Stimulated activated CD4-positive, alpha-beta T cell treated with anti-CD3 and anti-CD28 coated beads, Interleukin-1b, Interleukin-23, amount 100 ng/mL, for 1 hour (primary cell): ENCODE results near the gene CTNNA1.

Source experiments
- DNase-seq, 2 donors: peaks; one replicate each; pipeline ENCODE4 v3.0.0-alpha.2; 2020; ENCODE audit warnings: low read depth in 2 of 2

The CTNNA1 gene

GRCh38 chr5:138930371-138931097 lies 177.3 kb downstream of the CTNNA1 start:
- no peak for DNase-seq

DNA sequence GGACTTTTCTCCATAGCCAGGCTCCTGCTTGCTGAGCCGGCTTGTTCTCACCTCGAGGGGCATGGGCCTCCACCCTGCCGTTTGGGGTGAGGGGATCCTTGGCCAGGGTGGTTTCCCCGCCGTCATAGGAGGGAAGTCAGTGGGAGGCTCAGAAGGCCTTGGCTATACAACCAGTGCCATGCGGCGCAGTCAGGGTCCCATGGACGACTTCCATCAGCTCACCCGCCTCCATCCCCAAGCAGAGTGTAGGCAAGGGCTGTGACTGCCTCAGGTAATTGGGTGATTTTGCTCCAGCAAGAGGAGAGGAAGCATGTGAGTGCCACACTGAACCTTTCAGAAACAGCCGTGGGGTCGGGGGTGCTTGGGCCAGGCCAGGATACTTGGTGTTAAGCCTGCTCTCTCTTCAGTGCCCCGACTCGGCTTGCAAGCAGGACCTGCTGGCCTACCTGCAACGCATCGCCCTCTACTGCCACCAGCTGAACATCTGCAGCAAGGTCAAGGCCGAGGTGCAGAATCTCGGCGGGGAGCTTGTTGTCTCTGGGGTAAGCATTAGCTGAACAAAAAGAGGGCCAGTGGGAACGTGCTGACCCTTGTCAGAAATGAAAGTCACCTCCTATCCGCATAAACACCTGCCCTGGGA lies 179.1 kb downstream of the CTNNA1 start:
- DNase-seq = no peak

DNA sequence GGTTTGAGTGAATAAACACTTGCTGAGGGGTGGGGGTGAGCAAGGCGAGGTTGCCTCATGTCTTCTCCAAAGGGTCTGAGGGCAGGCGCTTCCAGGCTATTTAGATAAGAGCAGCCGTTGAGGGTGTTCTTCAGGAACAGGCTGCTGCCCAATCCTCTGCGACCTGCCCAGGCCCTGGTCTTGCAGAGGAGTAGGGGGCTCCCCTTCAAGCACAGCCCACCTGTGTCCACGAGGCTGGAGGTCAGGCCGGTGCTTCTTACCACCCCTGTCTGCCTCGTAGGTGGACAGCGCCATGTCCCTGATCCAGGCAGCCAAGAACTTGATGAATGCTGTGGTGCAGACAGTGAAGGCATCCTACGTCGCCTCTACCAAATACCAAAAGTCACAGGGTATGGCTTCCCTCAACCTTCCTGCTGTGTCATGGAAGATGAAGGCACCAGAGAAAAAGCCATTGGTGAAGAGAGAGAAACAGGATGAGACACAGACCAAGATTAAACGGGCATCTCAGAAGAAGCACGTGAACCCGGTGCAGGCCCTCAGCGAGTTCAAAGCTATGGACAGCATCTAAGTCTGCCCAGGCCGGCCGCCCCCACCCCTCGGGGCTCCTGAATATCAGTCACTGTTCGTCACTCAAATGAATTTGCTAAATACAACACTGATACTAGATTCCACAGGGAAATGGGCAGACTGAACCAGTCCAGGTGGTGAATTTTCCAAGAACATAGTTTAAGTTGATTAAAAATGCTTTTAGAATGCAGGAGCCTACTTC lies 180.5 kb downstream of the CTNNA1 start:
- DNase-seq = no peak

- no peak for DNase-seq
Observed at GRCh38 chr5:138934971-138935370, 181.7 kb downstream of the CTNNA1 start.

DNA sequence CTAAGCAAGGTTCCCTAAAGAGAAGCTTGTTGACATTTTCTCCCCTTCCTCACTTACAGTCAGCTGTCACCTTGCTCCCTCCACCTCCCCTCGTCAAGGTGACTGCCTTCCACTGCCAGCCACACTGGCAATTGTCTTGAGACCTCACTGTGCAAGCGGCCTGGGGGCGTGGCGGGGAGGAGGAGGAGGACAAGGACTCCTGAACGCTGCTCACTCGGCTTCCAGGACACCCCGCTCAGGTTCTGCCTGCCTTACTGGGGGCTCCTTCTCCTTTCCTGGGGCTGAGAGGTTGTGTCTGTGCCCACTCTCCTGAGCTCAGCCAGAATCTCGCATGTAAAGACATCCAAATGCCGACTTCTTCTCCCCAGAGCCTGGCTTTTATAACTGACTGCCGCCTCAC lies 182.2 kb downstream of the CTNNA1 start:
- no peak for DNase-seq

- DNase-seq = no peak
Observed at GRCh38 chr5:138936225-138936967, 183.2 kb downstream of the CTNNA1 start.

- DNase-seq = no peak
Observed at GRCh38 chr5:138936968-138937345, 183.7 kb downstream of the CTNNA1 start.

DNA sequence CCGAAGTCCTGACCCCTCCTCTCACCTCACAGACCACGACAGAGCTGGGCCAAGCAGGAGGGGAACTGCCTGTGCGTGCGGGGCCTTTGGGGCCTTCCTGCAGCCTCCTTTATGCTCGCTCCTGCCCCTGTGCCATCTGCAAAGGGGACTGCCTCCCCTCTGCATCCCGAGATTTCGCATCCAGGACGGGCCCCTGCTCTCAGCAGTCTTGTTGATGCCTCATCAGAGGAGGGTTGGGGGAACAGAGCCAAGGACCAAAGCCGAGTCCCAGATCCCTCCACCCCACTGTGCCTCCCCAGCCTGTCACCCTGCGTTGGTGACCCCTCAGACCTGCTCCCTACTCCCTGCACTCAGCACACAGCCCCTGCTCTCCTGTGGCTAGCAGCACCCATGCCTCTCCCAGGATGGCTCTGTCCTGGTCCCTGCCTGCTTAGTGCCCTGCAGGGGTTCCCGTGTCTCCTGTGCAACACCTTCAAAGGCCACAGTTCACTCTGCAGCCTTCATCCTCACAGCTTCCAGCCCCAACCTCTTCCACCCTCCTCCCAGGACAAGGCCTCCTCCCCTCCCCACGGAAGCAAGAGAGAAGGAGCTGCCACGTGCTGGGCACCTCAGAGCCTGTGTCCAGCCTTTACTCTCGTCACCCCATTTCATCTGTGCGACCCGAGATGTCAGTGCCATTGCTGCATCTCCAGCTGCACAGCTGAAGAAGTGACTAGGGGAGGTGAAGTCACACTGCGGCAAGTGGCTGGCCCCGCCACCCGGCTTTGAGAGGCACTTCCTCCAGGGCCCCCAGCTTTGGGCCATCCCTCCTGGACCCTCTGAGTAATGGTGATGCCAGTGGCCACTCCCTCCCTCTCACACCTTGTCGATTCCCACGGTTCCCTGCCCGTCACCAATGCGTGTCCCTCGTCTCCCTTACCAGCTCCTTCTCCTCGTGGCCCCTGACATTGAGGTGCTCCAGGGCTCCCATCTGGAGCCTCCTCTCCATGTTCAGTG lies 184.5 kb downstream of the CTNNA1 start:
- no peak for DNase-seq

- no peak for DNase-seq
Observed at GRCh38 chr5:138938526-138938925, 185.3 kb downstream of the CTNNA1 start.

- no peak for DNase-seq
Observed at GRCh38 chr5:138942066-138942465, 188.8 kb downstream of the CTNNA1 start.

DNA sequence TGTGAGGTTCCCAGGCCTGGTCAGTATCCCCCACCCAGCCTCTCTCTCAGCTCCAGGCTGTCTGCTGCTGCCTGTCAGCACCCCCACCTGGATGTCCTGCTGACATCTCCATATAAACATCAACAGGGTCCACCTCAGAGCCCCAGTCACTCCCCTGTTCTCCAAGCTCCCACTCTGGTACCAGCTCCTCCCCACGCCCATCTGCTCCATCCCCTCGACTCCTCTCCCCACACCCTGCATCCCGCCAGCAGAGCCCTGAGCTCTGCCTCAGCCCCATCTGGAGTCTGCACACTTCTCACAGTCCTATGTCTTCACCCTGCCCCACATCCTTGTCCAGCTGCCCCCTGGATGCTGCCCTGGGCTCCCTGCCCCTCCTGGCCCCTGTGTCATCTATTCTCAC lies 189.6 kb downstream of the CTNNA1 start:
- no peak for DNase-seq

GRCh38 chr5:138943599-138944173 lies 190.5 kb downstream of the CTNNA1 start:
- no peak for DNase-seq

DNA sequence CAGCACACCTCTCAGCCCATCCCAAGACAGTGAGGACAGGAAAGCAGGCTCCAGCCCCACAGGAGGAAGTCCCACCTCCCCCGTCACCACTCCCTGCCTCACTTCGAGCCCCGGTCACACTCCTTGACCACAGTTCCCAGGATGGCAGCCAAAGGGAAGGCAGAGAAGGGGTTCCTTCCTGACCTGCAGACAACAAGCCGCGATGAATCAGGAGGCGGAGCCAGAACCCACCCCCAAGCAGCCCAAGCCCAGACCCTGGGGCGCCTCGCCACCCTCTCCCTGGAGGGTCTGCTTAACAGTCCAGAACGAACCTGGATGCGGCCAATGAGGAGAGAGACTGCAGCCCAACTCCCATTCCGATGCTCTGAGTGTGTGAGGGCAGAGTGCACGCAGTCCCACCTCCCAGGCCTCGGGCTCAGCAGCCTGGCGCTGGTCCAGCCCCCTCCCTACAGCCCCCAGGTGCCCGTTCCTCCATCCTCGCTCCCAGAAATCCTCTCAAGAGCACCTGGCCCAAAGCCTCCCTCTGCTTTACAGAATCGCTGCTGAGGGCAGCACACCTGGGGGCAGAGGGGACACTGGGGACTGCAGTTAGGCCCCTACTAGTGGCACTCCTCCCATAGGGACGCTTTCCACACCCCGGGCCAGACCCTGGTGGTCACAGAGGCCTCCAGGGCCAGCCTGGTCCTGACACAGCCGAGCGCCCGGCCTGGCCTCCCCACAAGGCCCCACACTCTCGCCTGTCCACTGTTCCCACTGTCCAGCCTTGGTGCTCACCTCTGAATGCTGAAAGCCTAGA lies 191.5 kb downstream of the CTNNA1 start:
- no peak for DNase-seq

DNA sequence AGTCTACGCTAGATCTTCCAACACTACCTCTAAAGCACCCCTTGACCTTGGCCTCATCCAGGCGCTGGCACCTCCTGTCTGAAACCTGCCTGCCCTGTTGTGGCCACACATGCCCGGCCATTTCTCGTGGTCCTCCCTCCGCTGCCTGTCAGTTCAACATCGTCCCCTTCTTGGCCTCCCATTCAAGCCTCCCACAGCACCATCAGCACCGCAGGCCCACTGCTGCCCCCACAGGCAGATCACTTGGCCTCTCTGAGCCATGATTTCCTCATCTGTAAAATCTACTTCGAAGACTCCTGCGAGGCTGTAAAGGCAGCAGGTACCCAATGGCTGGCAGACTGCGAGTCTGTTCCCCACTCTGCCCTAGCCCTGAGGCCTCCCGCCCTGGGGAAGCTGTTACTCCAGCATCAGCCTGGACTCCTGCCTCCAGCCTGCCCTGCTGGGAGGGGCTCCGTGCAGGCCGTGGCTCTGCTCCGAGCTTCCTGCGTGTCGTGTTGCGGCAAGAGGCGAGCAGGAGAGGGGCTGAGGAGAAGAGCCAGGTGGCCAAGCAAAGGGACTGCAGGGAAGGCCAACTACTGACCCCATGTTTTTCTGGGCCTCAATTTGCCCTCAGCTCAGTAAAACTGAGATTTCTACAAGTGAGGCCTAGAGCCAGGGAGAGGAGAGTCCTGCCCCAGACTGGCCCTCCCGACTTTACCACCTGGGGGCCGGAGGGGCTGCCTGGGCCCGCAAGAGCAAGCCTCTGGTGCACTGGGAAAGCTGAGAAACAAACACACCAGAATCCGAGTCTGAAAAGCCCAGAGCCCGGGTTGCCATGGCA lies 192.4 kb downstream of the CTNNA1 start:
- DNase-seq = no peak

- DNase-seq = no peak
Observed at GRCh38 chr5:138946241-138946623, 193.0 kb downstream of the CTNNA1 start.

GRCh38 chr5:138946831-138947560 lies 193.8 kb downstream of the CTNNA1 start:
- DNase-seq = no peak

DNA sequence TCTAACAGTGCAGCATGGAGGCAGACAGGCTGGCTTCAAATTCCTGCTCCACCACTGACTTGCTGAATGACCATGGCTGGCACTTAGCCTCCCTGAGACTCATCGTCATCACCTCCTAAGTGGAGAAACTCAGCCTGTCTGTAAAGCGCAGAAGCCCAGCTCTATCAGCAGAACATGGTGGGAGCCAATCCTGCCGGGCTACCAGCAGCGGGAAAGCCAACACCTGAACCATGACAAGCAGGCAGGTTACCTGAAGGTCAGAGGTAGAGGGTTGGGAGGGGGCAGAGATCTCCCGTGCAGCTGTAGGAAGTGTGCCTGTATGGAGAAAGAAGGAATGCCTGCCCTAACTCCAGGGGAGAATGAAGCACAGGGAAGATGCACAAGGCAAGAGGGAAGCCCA lies 194.6 kb downstream of the CTNNA1 start:
- DNase-seq = no peak
